H9 (cell line): ENCODE data around the gene POLR1D. TPM values are rescaled to one million over a fixed set of nuclear protein-coding genes. Genes with fewer than 3 reads are reported as not detected.

Source experiments
- DNase-seq: peaks from one replicate; pipeline ENCODE4 v3.0.0-alpha.2; 2017
- H2AFZ ChIP-seq: one replicate; pipeline ENCODE4 v1.6.1; 2013; ENCODE audit warnings: mild to moderate bottlenecking, low read length, control low read depth, moderate library complexity
- H2AK5ac ChIP-seq: 2 replicates; pipeline ENCODE4 v1.6.1; 2013; ENCODE audit warnings: low read length, control low read depth, mixed read lengths; ENCODE audit not compliant: insufficient read length
- H2BK120ac ChIP-seq: one replicate; pipeline ENCODE4 v1.6.1; 2013; ENCODE audit warnings: low read depth, mild to moderate bottlenecking, low read length, control low read depth, inconsistent platforms; ENCODE audit not compliant: poor library complexity, severe bottlenecking
- H2BK12ac ChIP-seq: 2 replicates; pipeline ENCODE4 v1.6.1; 2013; ENCODE audit warnings: low read length, control low read depth, mixed read lengths, low read depth; ENCODE audit not compliant: insufficient read length
- H2BK15ac ChIP-seq: 2 replicates; pipeline ENCODE4 v1.6.1; 2013; ENCODE audit warnings: low read depth, low read length, control low read depth
- H2BK20ac ChIP-seq: one replicate; pipeline ENCODE4 v1.6.1; 2013; ENCODE audit warnings: low read depth, mild to moderate bottlenecking, low read length, control low read depth, inconsistent platforms; ENCODE audit not compliant: poor library complexity, severe bottlenecking
- H2BK5ac ChIP-seq: 2 replicates; pipeline ENCODE4 v1.6.1; 2013; ENCODE audit warnings: low read length, control low read depth, mixed read lengths; ENCODE audit not compliant: insufficient read length
- H3K14ac ChIP-seq: 2 replicates; pipeline ENCODE4 v1.6.1; 2013; ENCODE audit warnings: low read length, control low read depth; ENCODE audit not compliant: insufficient read depth
- H3K18ac ChIP-seq: 2 replicates; pipeline ENCODE4 v1.6.1; 2013; ENCODE audit warnings: low read depth, mild to moderate bottlenecking, mixed read lengths, low read length, control low read depth; ENCODE audit not compliant: insufficient read length
- H3K23ac ChIP-seq: 2 replicates; pipeline ENCODE4 v1.6.1; 2013; ENCODE audit warnings: low read length, control low read depth, mixed read lengths, low read depth; ENCODE audit not compliant: insufficient read length
- H3K23me2 ChIP-seq: 2 replicates; pipeline ENCODE4 v1.6.1; 2013; ENCODE audit warnings: low read depth, mild to moderate bottlenecking, mixed read lengths, low read length, control low read depth; ENCODE audit not compliant: insufficient read length, poor library complexity, severe bottlenecking
- H3K27ac ChIP-seq: 2 replicates; pipeline ENCODE4 v1.5.1; 2013; ENCODE audit warnings: low read length, control low read depth, mixed read lengths, low read depth; ENCODE audit not compliant: insufficient read length
- H3K27me3 ChIP-seq: 2 replicates; pipeline ENCODE4 v1.6.1; 2013; ENCODE audit warnings: low read length, control low read depth, inconsistent platforms; ENCODE audit not compliant: insufficient read depth
- H3K4ac ChIP-seq: 2 replicates; pipeline ENCODE4 v1.6.1; 2013; ENCODE audit warnings: low read depth, mild to moderate bottlenecking, control low read depth, inconsistent platforms, low read length, moderate library complexity
- H3K4me1 ChIP-seq: 2 replicates; pipeline ENCODE4 v1.6.1; 2013; ENCODE audit warnings: low read length, control low read depth, inconsistent platforms; ENCODE audit not compliant: insufficient read depth
- H3K4me2 ChIP-seq: 2 replicates; pipeline ENCODE4 v1.6.1; 2013; ENCODE audit warnings: low read length, control low read depth, mixed read lengths; ENCODE audit not compliant: insufficient read length, insufficient read depth
- H3K56ac ChIP-seq: 2 replicates; pipeline ENCODE4 v1.6.1; 2013; ENCODE audit warnings: low read depth, mild to moderate bottlenecking, mixed read lengths, low read length, control low read depth; ENCODE audit not compliant: insufficient read length
- H3K79me1 ChIP-seq: 2 replicates; pipeline ENCODE4 v1.6.1; 2013; ENCODE audit warnings: low read depth, mild to moderate bottlenecking, moderate library complexity, low read length, control low read depth, inconsistent platforms; ENCODE audit not compliant: insufficient read depth, poor library complexity, severe bottlenecking
- H3K79me2 ChIP-seq: 2 replicates; pipeline ENCODE4 v1.6.1; 2013; ENCODE audit warnings: low read length, control low read depth, inconsistent platforms; ENCODE audit not compliant: insufficient read depth
- H3K9ac ChIP-seq: 2 replicates; pipeline ENCODE4 v1.6.1; 2013; ENCODE audit warnings: low read length, control low read depth, mixed read lengths; ENCODE audit not compliant: insufficient read length; ENCODE audit errors: extremely low read depth
- H3K9me3 ChIP-seq: one replicate; pipeline ENCODE4 v1.6.1; 2013; ENCODE audit warnings: low read depth, low read length, inconsistent platforms; ENCODE audit not compliant: control insufficient read depth
- H3T11ph ChIP-seq: one replicate; pipeline ENCODE4 v1.6.1; 2013; ENCODE audit warnings: mild to moderate bottlenecking, low read length, control low read depth, inconsistent platforms
- H4K20me1 ChIP-seq: one replicate; pipeline ENCODE4 v1.6.1; 2013; ENCODE audit not compliant: control insufficient read depth, insufficient read length, insufficient read depth
- H4K5ac ChIP-seq: 2 replicates; pipeline ENCODE4 v1.6.1; 2013; ENCODE audit warnings: low read depth, mild to moderate bottlenecking, mixed read lengths, low read length, control low read depth; ENCODE audit not compliant: insufficient read length
- H4K8ac ChIP-seq: replicated peaks from 2 replicates; pipeline ENCODE4 v1.6.1; 2013; ENCODE audit warnings: low read length, control low read depth, mixed read lengths, low read depth; ENCODE audit not compliant: insufficient read length
- H4K91ac ChIP-seq: 2 replicates; pipeline ENCODE4 v1.6.1; 2013; ENCODE audit warnings: low read depth, mild to moderate bottlenecking, moderate library complexity, mixed read lengths, low read length, control low read depth; ENCODE audit not compliant: insufficient read length
- H3K27ac Mint-ChIP-seq, 3 experiments: 2 replicates in 2 of 3; 3 replicates in 1 of 3; pipeline ENCODE4 v1.8.0; 2020 to 2021; ENCODE audit warnings: mixed read lengths in 3 of 3, mild to moderate bottlenecking in 1 of 3, moderate library complexity in 1 of 3
- H3K27me3 Mint-ChIP-seq: 2 replicates; pipeline ENCODE4 v1.8.0; 2021; ENCODE audit warnings: low read depth, mild to moderate bottlenecking, moderate library complexity, mixed read lengths
- H3K36me3 Mint-ChIP-seq, 3 experiments: 2 replicates in 2 of 3; 3 replicates in 1 of 3; pipeline ENCODE4 v1.8.0; 2020 to 2021; ENCODE audit warnings: low read depth in 3 of 3, mixed read lengths in 3 of 3; ENCODE audit not compliant: insufficient read depth in 1 of 3
- H3K4me1 Mint-ChIP-seq, 2 experiments: 2 replicates each; pipeline ENCODE4 v1.8.0; 2020; ENCODE audit warnings: mixed read lengths in 2 of 2
- H3K4me3 Mint-ChIP-seq, 2 experiments: 2 replicates in 1 of 2; 3 replicates in 1 of 2; pipeline ENCODE4 v1.8.0; 2020 to 2021; ENCODE audit warnings: mild to moderate bottlenecking in 2 of 2, mixed read lengths in 2 of 2, moderate library complexity in 1 of 2
- H3K9me3 Mint-ChIP-seq, 2 experiments: 2 replicates in 1 of 2; 3 replicates in 1 of 2; pipeline ENCODE4 v1.8.0; 2020; ENCODE audit warnings: mild to moderate bottlenecking in 2 of 2, mixed read lengths in 2 of 2, moderate library complexity in 1 of 2
- WGBS: extraction: QIAGEN DNeasy Blood & Tissue Kit; methylation state at CpG from one replicate; pipeline ENCODE4 v1.1.7; 2013; ENCODE audit warnings: missing lambda C conversion rate, low lambda C conversion rate, mixed read lengths; ENCODE audit not compliant: insufficient read length; ENCODE audit errors: extremely low coverage; 5-methylcytosine and 5-hydroxymethylcytosine counted together
- total RNA-seq: library from RNA; stranded (reverse); gene quantifications from 2 replicates; pipeline ENCODE4 v1.2.1, GENCODE V29; 2021
- TF ChIP-seq, protein P1 (sequence below): fragments of 200-600 bp; sonication (generic); conservative IDR thresholded peaks from 3 replicates; pipeline ENCODE4 v1.8.0; 2021; ENCODE audit warnings: antibody characterized with exemption, mild to moderate bottlenecking

Gene POLR1D
- total RNA-seq, 1 experiment from 2014 or later, result 167 TPM

GRCh38 chr13:27631665-27632064 lies 10.0 kb downstream of the POLR1D start:
- H3K4me2 ChIP-seq, result no peak overlapping the region
- H3K23me2 ChIP-seq, result no peaks in the 10 kb centered on the region
- no peak overlapping the region for H4K8ac ChIP-seq
- H4K91ac ChIP-seq, result no peak overlapping the region
- H3K4ac ChIP-seq, result no peak overlapping the region
- H2BK5ac ChIP-seq, result no peak overlapping the region
- no peak overlapping the region for H2BK20ac ChIP-seq
- no peaks in the 10 kb centered on the region for H3K9me3 Mint-ChIP-seq
- H3K79me2 ChIP-seq, result peaks cover 2% of the 10 kb centered on the region; the same call in 1 of the 2 replicates
- H3K18ac ChIP-seq, result no peak overlapping the region
- H3K27me3 ChIP-seq, result no peaks in the 10 kb centered on the region
- no peak for DNase-seq
- no peak overlapping the region for H3K23ac ChIP-seq
- no peak overlapping the region for H2BK120ac ChIP-seq
- no peaks in the 10 kb centered on the region for H3K9me3 ChIP-seq
- H3K4me1 Mint-ChIP-seq, result peaks cover 0 to 4% of the 10 kb centered on the region in 2 experiments; a peak in 1 of 4 replicates
- no peak overlapping the region for H2BK12ac ChIP-seq
- H3K27ac Mint-ChIP-seq, result no peak overlapping the region
- peaks cover 0 to 12% (median 0%) of the 10 kb centered on the region in 3 experiments; a peak in 2 of 7 replicates for H3K36me3 Mint-ChIP-seq
- H3K27me3 Mint-ChIP-seq, result no peaks in the 10 kb centered on the region
- H3T11ph ChIP-seq, result no peak overlapping the region
- no peak overlapping the region for H4K5ac ChIP-seq
- TF ChIP-seq, protein P1, sequence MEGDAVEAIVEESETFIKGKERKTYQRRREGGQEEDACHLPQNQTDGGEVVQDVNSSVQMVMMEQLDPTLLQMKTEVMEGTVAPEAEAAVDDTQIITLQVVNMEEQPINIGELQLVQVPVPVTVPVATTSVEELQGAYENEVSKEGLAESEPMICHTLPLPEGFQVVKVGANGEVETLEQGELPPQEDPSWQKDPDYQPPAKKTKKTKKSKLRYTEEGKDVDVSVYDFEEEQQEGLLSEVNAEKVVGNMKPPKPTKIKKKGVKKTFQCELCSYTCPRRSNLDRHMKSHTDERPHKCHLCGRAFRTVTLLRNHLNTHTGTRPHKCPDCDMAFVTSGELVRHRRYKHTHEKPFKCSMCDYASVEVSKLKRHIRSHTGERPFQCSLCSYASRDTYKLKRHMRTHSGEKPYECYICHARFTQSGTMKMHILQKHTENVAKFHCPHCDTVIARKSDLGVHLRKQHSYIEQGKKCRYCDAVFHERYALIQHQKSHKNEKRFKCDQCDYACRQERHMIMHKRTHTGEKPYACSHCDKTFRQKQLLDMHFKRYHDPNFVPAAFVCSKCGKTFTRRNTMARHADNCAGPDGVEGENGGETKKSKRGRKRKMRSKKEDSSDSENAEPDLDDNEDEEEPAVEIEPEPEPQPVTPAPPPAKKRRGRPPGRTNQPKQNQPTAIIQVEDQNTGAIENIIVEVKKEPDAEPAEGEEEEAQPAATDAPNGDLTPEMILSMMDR, result no peak
- no peak overlapping the region for H3K9ac ChIP-seq
- no peak overlapping the region for H2AFZ ChIP-seq
- no peak overlapping the region for H2BK15ac ChIP-seq
- H3K56ac ChIP-seq, result no peak overlapping the region
- no peaks in the 10 kb centered on the region for H3K4me1 ChIP-seq
- H3K27ac ChIP-seq, result no peak overlapping the region
- peaks cover 3% of the 10 kb centered on the region for H3K79me1 ChIP-seq
- H4K20me1 ChIP-seq, result no peaks in the 10 kb centered on the region
- H2AK5ac ChIP-seq, result no peak overlapping the region
- no peak overlapping the region for H3K14ac ChIP-seq
- no peak overlapping the region for H3K4me3 Mint-ChIP-seq
- WGBS, result no CpG with 5 or more reads among the region's 2 CpGs
